ENCODE results near the gene CFAP91. TPM values are rescaled to one million over a fixed set of nuclear protein-coding genes. Genes with fewer than 3 reads are reported as not detected.

The CFAP91 gene
- total RNA-seq, 1 donor: 0.21 TPM

DNA sequence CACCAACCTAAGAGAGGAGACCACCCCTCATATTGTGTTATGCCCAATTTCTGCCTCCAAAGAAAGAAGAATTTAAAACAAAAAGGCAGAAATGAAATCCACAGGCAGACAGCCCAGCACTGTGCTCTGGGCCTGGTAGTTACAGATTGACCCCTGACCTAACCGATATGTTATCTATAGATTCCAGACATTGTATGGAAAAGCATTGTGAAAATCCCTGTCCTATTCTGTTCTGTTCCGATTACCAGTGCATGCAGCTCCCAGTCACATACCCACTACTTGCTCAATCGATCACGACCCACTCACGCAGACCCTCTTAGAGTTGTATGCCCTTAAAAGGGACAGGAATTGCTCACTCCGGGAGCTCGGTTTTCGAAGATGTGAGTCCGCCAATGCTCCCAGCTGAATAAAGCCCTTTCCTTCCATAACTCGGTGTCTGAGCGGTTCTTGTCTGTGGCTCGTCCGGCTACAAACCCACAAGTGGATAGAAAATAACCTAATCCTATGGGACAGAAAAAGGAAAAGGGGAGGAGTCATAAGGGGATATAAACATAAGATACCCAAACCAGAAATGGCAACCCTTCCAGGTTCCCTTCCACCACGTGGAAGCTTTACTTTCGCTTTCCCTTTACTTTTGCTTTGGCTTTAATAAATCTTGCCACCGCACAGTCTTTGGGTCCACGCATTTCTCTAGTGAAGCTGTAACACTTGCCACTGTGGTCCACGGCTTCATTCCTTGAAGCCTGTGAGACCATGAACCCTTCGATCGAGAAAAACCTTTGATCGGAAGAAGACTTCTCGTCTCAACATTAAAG lies 1.7 kb upstream of the CFAP91 start:
- peaks cover 4% of the 10 kb centered on the region for H3K27me3 ChIP-seq (ENCODE audit: insufficient read depth, low read length)
- H3K9me3 ChIP-seq (ENCODE audit: low read depth, low read length): no peaks in the 10 kb centered on the region
- peaks cover 28% of the 10 kb centered on the region for H3K4me1 ChIP-seq (ENCODE audit: insufficient read depth, low read length)
- no peak overlapping the region for H3K4me3 ChIP-seq (ENCODE audit: low read length)

DNA sequence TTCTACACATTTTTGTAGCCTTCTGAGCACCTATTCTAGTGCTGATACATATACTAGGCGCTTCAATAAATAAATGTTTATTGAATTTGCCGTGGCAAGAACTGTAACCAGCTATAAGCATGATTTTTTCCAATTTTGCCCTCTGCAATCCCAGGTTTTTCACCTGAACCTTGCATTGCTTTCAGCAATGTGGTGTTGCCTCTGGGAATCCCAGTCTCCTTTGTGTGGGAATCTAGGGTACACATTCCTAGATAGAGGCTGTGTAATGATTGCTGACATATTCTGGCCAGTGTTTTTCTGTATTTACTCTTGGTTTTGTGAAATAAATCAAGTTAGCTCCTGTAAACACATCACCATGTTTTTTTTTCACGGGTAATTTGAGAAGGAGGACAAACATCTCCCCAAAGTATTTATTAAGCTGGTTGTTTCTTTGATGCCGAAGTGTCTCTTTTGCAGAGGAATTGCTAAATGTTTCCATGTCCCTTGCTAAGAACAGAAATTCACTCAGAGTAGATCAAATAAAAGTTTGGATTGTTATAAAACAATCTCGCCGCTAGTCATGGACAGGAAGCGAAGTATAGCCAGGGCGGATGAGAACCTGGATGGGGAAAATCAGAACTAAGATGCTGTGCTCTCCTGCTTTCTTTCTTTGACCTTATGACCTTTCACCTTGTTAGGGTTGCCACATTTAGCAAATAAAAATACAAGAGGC lies 1.2 kb downstream of the CFAP91 start:
- H3K27me3 ChIP-seq (ENCODE audit: insufficient read depth, low read length): peaks cover 4% of the 10 kb centered on the region
- H3K4me1 ChIP-seq (ENCODE audit: insufficient read depth, low read length): peaks cover 28% of the 10 kb centered on the region
- H3K9me3 ChIP-seq (ENCODE audit: low read depth, low read length): no peaks in the 10 kb centered on the region
- H3K4me3 ChIP-seq (ENCODE audit: low read length): no peak overlapping the region

DNA sequence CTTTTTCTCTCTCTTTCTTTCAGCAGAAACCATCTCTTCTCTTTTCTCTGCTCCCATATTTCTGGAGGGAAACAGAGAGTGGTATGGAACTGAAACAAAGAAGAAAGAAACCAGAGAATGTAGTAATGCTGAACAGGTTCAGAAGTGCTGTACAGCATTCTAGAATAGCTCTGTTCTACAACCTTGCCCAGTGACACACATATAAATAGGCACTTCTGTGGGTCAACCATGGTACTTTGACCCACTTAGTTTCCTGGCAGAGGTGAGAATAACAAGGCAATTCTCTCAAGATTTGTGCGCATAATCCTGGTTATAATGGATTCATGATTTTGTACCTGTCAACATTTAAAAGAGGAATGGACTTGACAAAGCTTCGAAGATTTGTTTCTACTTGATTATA lies 12.3 kb downstream of the CFAP91 start:
- no peaks in the 10 kb centered on the region for H3K9me3 ChIP-seq (ENCODE audit: low read depth, low read length)
- no peaks in the 10 kb centered on the region for H3K4me1 ChIP-seq (ENCODE audit: insufficient read depth, low read length)
- no peak overlapping the region for H3K4me3 ChIP-seq (ENCODE audit: low read length)
- no peaks in the 10 kb centered on the region for H3K27me3 ChIP-seq (ENCODE audit: insufficient read depth, low read length)

DNA sequence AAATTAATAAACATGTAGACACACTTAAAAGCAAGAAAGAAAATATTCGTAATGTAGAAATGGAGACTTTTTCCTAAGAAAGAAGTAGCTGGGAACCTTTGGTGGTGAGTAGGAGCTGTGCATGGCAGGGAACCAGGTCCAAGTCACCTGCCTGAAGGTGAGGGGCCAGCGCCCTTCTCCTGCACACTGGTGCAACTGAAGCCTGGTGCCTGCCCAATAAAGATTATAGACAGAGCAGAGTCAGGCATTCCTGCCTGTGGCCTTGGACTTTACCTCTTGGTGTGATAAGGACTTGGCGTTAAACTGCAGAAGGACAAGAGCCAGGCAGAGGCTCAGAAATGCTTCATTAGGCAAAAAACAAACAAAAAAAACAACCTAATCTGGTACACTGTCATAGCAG lies 14.2 kb downstream of the CFAP91 start:
- no peaks in the 10 kb centered on the region for H3K9me3 ChIP-seq (ENCODE audit: low read depth, low read length)
- no peaks in the 10 kb centered on the region for H3K4me1 ChIP-seq (ENCODE audit: insufficient read depth, low read length)
- H3K4me3 ChIP-seq (ENCODE audit: low read length): no peak overlapping the region
- no peaks in the 10 kb centered on the region for H3K27me3 ChIP-seq (ENCODE audit: insufficient read depth, low read length)

DNA sequence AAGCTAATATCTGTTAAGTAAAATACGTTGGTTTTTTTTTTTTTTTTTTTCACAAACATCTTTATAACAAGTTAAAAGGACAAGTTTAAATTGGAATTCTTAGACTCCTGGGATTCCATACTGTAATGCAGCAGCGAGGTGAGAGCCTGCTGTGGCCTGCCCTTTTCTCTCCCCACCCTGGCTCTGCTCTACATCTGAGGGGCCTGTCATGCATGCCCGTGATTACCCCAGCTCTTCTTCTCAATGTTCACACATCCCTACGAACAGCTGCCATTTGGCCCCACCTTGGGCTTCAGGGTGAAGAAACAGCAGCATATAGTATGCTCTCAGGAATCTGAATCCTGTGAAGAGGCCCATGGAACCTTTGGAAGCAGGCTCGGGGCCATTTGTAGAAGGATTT lies 14.7 kb downstream of the CFAP91 start:
- Histone ChIP-seq H3K4me1 (ENCODE audit: insufficient read depth, low read length) (no peaks in the 10 kb centered on the region), H3K4me3 (ENCODE audit: low read length) (no peak overlapping the region), H3K27me3 (ENCODE audit: insufficient read depth, low read length) (no peaks in the 10 kb centered on the region), H3K9me3 (ENCODE audit: low read depth, low read length) (no peaks in the 10 kb centered on the region)

DNA sequence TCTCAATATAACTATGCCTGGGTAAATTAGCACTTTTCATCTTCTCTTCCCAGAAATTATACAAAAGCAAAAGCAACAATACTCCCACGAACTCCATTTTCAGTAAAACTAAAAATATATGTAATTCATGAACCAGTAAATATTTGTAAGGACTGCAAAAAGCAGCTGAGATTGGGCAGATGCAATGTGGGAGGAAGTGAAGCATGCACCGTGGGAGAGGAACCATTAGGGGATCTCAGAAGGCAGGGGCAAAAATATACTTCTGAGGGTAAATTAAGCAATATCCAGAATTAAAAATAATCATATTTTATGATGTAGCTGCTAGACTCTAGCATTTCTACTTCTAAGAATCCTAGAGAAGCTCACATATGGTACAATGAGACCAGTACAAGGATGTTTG lies 20.2 kb downstream of the CFAP91 start:
- H3K4me3 ChIP-seq (ENCODE audit: low read length): no peak overlapping the region
- no peaks in the 10 kb centered on the region for H3K4me1 ChIP-seq (ENCODE audit: insufficient read depth, low read length)
- no peaks in the 10 kb centered on the region for H3K27me3 ChIP-seq (ENCODE audit: insufficient read depth, low read length)
- H3K9me3 ChIP-seq (ENCODE audit: low read depth, low read length): no peaks in the 10 kb centered on the region

DNA sequence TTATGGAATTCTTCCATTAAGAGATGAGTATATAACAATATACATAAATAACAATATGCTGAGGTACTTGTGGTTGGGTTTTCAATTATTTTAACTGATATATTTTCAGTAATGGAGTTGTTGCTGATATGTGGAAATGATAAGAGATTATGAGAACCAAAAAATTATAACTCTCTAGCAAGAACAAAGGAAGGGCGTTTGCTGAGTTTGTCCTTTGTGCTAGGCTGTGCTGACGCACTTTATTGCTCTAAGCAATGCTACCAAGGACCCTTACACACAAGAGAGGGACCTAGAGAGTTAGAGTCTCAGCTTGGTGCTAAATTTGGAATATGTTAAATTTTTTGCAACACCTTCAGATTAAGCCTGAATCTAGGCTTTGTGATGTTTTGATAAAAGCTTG lies 24.1 kb downstream of the CFAP91 start:
- no peaks in the 10 kb centered on the region for H3K4me1 ChIP-seq (ENCODE audit: insufficient read depth, low read length)
- H3K27me3 ChIP-seq (ENCODE audit: insufficient read depth, low read length): no peaks in the 10 kb centered on the region
- H3K4me3 ChIP-seq (ENCODE audit: low read length): no peak overlapping the region
- H3K9me3 ChIP-seq (ENCODE audit: low read depth, low read length): no peaks in the 10 kb centered on the region

DNA sequence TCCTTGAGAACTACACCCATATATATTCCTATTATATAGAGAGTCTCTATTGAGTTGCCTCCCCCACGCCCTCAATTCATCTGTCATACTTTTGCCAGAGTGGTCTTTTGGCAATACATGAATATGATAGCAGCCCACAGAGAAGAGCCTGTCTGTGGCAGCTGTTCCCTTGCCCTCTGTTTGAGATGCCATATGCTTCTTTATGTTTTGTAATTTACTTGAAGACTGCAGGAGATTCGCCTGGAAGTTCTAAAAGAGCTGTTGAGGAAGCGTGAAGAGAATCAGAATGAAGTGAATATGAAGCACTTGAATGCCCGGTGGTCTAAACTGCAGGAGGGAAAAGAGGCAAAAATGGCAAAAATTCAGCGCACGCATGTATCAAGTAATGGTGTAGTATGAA lies 27.2 kb downstream of the CFAP91 start:
- Histone ChIP-seq H3K27me3 (ENCODE audit: insufficient read depth, low read length) (no peaks in the 10 kb centered on the region), H3K9me3 (ENCODE audit: low read depth, low read length) (no peaks in the 10 kb centered on the region), H3K4me1 (ENCODE audit: insufficient read depth, low read length) (no peaks in the 10 kb centered on the region), H3K4me3 (ENCODE audit: low read length) (no peak overlapping the region)

DNA sequence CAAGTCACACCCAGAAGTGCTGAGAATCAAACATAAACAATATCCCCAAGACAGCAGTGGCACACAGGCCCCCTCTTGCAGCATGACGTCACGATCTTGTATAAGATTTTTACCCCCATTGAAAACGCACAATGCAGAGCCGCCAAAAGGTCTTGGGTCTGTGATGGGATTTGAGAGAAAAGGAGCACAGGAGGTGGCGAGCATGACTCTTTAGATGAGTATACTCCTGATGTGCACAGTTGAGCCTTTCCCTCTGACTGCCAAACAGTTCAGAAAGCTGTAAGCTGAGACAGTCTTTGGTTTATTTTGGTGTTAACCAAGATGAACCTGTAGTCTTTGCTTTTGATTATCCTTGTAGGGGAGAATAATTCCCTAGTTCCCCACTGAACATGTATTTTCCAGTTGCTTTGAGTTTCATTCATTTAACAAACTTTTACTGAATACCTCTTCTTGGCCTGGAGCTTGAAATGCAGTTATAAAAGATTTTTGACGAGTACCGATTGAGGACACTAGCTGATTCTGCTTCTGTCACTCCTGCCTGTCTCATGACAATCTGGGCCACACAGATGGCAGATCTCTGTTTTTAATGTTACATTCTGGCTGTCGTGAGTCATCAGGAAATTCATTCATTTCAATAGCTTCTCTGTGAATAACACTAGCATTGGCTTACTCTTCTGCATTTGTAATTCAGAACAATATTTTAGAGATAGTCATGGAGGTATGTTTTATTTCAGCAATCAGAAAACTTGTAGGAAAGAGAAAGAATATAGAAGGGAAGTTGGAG lies 28.9 kb downstream of the CFAP91 start:
- Histone ChIP-seq H3K4me1 (ENCODE audit: insufficient read depth, low read length) (no peaks in the 10 kb centered on the region), H3K4me3 (ENCODE audit: low read length) (no peak overlapping the region), H3K9me3 (ENCODE audit: low read depth, low read length) (no peaks in the 10 kb centered on the region)

DNA sequence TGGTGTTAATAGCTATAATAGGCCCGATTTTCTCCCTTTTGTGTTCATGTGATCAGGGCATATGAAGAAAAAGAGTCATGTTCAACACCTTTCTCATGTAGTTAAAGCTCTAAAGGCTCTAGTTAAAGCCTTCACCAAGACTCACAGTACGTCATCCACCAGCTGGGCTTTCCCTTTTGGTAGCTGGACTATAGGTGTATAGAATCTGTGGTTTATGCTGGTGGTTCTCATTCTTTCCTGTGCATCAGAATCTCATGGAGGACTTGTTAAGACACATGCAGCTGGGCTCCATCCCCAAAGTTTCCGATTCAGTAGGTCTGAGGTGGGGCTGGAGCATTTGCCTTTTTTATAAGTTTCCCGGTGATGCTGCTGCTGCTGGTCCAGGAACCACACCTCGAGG lies 31.0 kb downstream of the CFAP91 start:
- H3K4me3 ChIP-seq (ENCODE audit: low read length): no peak overlapping the region
- no peaks in the 10 kb centered on the region for H3K4me1 ChIP-seq (ENCODE audit: insufficient read depth, low read length)
- H3K9me3 ChIP-seq (ENCODE audit: low read depth, low read length): no peaks in the 10 kb centered on the region
- no peaks in the 10 kb centered on the region for H3K27me3 ChIP-seq (ENCODE audit: insufficient read depth, low read length)

More for the DNA sequence above, 28.9 kb downstream of the CFAP91 start:
- H3K27me3 ChIP-seq (ENCODE audit: insufficient read depth, low read length): no peaks in the 10 kb centered on the region

DNA sequence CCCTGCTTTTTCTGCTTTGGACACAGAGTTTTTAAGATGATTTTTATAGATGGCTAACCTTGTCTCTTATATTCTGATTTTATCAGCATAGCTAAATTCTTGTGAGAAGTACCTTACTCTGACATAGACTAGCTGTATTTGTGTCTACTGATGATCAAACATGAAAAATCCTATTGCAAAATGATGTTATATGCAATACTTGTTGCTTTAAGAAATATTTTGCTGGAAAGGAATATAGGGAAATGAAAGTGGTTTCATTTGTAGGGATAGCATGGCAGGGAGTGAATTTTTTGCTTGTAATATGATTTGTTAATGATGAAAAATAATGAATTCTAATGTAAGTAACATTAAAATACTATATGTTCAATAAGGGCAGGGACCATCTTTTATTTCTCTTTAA lies 35.9 kb downstream of the CFAP91 start:
- Histone ChIP-seq H3K4me3 (ENCODE audit: low read length) (no peak overlapping the region), H3K27me3 (ENCODE audit: insufficient read depth, low read length) (peaks cover 4% of the 10 kb centered on the region), H3K9me3 (ENCODE audit: low read depth, low read length) (no peaks in the 10 kb centered on the region), H3K4me1 (ENCODE audit: insufficient read depth, low read length) (peaks cover 6% of the 10 kb centered on the region)

DNA sequence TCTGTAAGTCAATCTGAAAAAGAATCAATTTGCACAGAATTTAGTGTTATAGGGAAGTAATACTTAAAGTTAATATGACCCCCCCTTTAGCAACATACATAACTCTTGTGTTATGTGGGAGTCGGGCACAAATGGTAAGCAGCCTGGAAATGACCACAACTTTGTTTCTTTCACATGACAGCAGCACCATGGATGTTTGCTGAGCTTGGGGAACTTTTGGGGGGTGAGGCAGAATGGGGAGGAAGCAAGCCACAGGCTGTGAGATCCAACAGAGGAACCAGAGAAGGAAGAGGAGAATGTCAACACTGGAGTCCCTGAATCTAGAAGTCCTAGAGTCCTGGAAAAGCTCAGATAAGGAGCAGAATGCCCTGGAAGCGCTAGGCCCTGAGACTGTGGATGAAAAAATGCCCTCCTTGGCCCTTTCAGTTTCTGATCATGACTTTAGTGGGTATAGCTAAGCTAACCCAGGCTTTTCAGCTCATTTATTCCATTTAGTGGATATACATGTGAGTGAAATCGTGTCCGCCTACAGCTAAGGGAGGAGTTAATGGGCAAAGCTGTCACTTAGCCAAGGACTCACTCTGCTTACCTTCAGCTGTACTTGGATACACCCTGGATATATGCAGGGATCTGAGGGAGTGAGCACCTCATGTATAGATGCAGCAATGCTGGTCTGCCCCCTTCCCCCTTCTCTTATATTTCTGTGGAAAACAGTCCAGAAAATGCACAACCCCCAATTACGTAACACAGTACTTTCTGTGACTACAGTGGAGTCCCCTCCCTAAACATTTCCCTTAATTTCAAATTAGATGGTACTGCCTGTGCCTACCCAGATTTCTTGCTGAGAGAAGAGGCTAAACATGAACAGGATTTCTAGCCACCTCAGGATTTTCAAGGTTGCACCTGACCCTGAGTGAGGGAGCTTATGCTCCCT lies 39.1 kb downstream of the CFAP91 start:
- Histone ChIP-seq H3K4me3 (ENCODE audit: low read length) (no peak overlapping the region), H3K4me1 (ENCODE audit: insufficient read depth, low read length) (peaks cover 6% of the 10 kb centered on the region), H3K9me3 (ENCODE audit: low read depth, low read length) (no peaks in the 10 kb centered on the region), H3K27me3 (ENCODE audit: insufficient read depth, low read length) (peaks cover 4% of the 10 kb centered on the region)

DNA sequence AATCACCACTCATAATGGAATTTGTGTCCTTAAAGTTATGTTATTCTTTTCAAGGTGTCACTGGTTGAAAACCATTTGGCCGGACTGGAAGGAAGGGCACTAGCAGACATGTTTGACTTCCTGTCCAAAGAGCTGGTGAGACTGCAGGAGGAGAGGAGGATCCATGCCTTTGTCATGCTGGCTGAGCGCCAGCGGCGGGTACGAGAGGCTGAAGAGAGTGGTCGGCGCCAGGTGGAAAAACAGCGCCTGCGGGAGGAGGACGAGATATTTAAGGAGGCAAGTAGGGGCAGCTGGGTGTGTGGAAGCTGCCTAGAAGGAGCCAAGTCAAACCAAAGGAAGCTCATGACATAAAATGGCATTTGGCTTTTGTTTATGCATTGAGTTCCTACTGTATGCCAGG lies 41.1 kb downstream of the CFAP91 start:
- peaks cover 4% of the 10 kb centered on the region for H3K27me3 ChIP-seq (ENCODE audit: insufficient read depth, low read length)
- no peaks in the 10 kb centered on the region for H3K9me3 ChIP-seq (ENCODE audit: low read depth, low read length)
- no peak overlapping the region for H3K4me3 ChIP-seq (ENCODE audit: low read length)
- H3K4me1 ChIP-seq (ENCODE audit: insufficient read depth, low read length): peaks cover 6% of the 10 kb centered on the region

DNA sequence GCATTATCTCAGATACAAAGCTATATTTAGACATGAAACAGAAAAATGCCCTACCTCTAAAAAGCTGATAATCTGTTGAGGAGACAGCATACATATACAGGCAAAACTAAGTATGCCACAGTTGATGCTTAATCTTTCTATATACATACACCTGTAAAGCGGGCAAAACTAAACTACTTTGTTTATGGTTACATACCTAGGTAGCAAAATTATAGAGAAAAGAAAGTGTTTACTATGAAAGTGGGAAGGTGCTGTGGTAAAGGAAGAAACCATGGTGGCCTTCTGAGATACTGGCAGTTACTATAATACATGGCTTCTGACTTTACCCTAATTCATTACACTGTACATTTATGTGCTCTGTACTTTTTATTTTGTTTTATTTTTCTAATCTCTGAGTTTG lies 43.1 kb downstream of the CFAP91 start:
- Histone ChIP-seq H3K4me3 (ENCODE audit: low read length) (no peak overlapping the region), H3K27me3 (ENCODE audit: insufficient read depth, low read length) (peaks cover 4% of the 10 kb centered on the region)

More for the DNA sequence above, 43.1 kb downstream of the CFAP91 start:
- no peaks in the 10 kb centered on the region for H3K9me3 ChIP-seq (ENCODE audit: low read depth, low read length)
- H3K4me1 ChIP-seq (ENCODE audit: insufficient read depth, low read length): peaks cover 6% of the 10 kb centered on the region
